Endothelial cell of umbilical vein (primary cell): ENCODE results near the gene GOLGA6B. TPM values are rescaled to one million over a fixed set of nuclear protein-coding genes. Genes with fewer than 3 reads are reported as not detected.

Experiments
- BruUV-seq: library from RNA; stranded (reverse); fragments of 400-500 nt; replicated peaks from 2 replicates; lab custom pipeline; 2021; lab: Mats Ljungman, UMichigan
- CTCF ChIA-PET: fragments of 300-600, 350-600 bp; sonication (Branson Sonifier 250); formaldehyde crosslinking; loops from one replicate; lab custom pipeline; 2021; ENCODE audit warnings: antibody characterized with exemption, inconsistent platforms; lab: Charles Lee
- POLR2A ChIA-PET: fragments of 300-600, 350-600 bp; sonication (Branson Sonifier 250); formaldehyde crosslinking; loops from one replicate; lab custom pipeline; 2021; ENCODE audit warnings: antibody characterized with exemption, inconsistent platforms; lab: Charles Lee
- DNase-seq: peaks from one replicate; pipeline ENCODE4 v3.0.0-alpha.2; 2011; ENCODE audit warnings: low read depth, low spot score
- FAIRE-seq: peaks from 2 replicates; lab custom pipeline; 2011; peaks lifted over from hg19 to GRCh38; lab: Jason Lieb, UNC
- H2AFZ ChIP-seq: 2 replicates; pipeline ENCODE4 v1.6.0; 2012; ENCODE audit warnings: low read depth, low read length, control low read depth, inconsistent platforms
- H3K27ac ChIP-seq: 2 replicates; pipeline ENCODE4 v1.5.1; 2011; ENCODE audit warnings: low read depth, mild to moderate bottlenecking, control low read depth, low read length, moderate library complexity; ENCODE audit not compliant: insufficient read depth
- H3K27me3 ChIP-seq, 2 experiments: 2 replicates each; pipeline versions ENCODE4 v1.6.0 to v1.6.1; 2011; ENCODE audit warnings: low read length in 2 of 2, mixed read lengths in 1 of 2; ENCODE audit not compliant: control insufficient read depth in 2 of 2, insufficient read depth in 2 of 2
- H3K36me3 ChIP-seq, 2 experiments: 2 replicates in 1 of 2; 3 replicates in 1 of 2; pipeline ENCODE4 v1.5.1; 2011; ENCODE audit warnings: low read length in 2 of 2, mild to moderate bottlenecking in 1 of 2, moderate library complexity in 1 of 2; ENCODE audit not compliant: control insufficient read depth in 2 of 2, insufficient read depth in 2 of 2; ENCODE audit errors: extremely low read depth in 1 of 2
- H3K4me1 ChIP-seq: 3 replicates; pipeline ENCODE4 v1.5.1; 2011; ENCODE audit warnings: mild to moderate bottlenecking, low read length; ENCODE audit not compliant: control insufficient read depth, insufficient read depth; ENCODE audit errors: extremely low read depth
- H3K4me2 ChIP-seq: 2 replicates; pipeline ENCODE4 v1.6.1; 2011; ENCODE audit warnings: low read length, control low read depth, mixed read lengths; ENCODE audit not compliant: insufficient read depth
- H3K4me3 ChIP-seq, 3 experiments: fragments of 200-600 bp in 1 of 3; sonication (generic), shearing (Covaris generic) in 1 of 3; replicated peaks in 1 of 3; 2 replicates each; pipeline ENCODE4 v1.5.1; 2011 to 2016; ENCODE audit warnings: control low read depth in 3 of 3, low read length in 3 of 3, mild to moderate bottlenecking in 2 of 3, inconsistent platforms in 1 of 3, low read depth in 1 of 3, moderate library complexity in 1 of 3; ENCODE audit not compliant: insufficient read depth in 1 of 3
- H3K79me2 ChIP-seq: 2 replicates; pipeline ENCODE4 v1.6.0; 2012; ENCODE audit warnings: low read length, inconsistent platforms; ENCODE audit not compliant: control insufficient read depth, insufficient read depth
- H3K9ac ChIP-seq: replicated peaks from 2 replicates; pipeline ENCODE3; 2011; ENCODE audit warnings: low read length, control low read depth; ENCODE audit not compliant: insufficient read depth; ENCODE audit errors: extremely low read depth
- H3K9me1 ChIP-seq: replicated peaks from 3 replicates; pipeline ENCODE4 v1.6.0; 2011; ENCODE audit warnings: mild to moderate bottlenecking, low read length; ENCODE audit not compliant: control insufficient read depth, insufficient read depth; ENCODE audit errors: extremely low read depth
- H3K9me3 ChIP-seq: replicated peaks from 2 replicates; pipeline ENCODE4 v1.5.1; 2012; ENCODE audit warnings: low read length, inconsistent platforms; ENCODE audit not compliant: control insufficient read depth, insufficient read depth
- H4K20me1 ChIP-seq: replicated peaks from 2 replicates; pipeline ENCODE3; 2011; ENCODE audit warnings: mild to moderate bottlenecking, low read length; ENCODE audit not compliant: control insufficient read depth, insufficient read depth; ENCODE audit errors: extremely low read depth
- EZH2 ChIP-seq: IDR thresholded peaks from 2 replicates; pipeline ENCODE4 v1.6.1; 2012; ENCODE audit warnings: borderline replicate concordance, low read depth, mild to moderate bottlenecking, moderate library complexity, low read length, inconsistent platforms; ENCODE audit not compliant: severe bottlenecking
- FOS ChIP-seq: IDR thresholded peaks from 2 replicates; pipeline ENCODE4 v1.6.1; 2011; ENCODE audit warnings: mild to moderate bottlenecking, low read length, moderate library complexity, borderline replicate concordance; ENCODE audit not compliant: insufficient read depth
- GATA2 ChIP-seq: IDR thresholded peaks from 2 replicates; pipeline ENCODE4 v1.7.0; 2011; ENCODE audit warnings: low read depth, mild to moderate bottlenecking, moderate library complexity, mixed read lengths, low read length; ENCODE audit not compliant: insufficient read length, insufficient read depth
- JUN ChIP-seq: IDR thresholded peaks from 2 replicates; pipeline ENCODE4 v1.6.1; 2011; ENCODE audit warnings: borderline replicate concordance, low read depth; ENCODE audit not compliant: insufficient read length, insufficient read depth
- MYC ChIP-seq: IDR thresholded peaks from one replicate; pipeline ENCODE4 v1.6.1; 2011; ENCODE audit warnings: mild to moderate bottlenecking, low read depth, low read length
- POLR2A ChIP-seq: IDR thresholded peaks from 2 replicates; pipeline ENCODE4 v1.6.1; 2012; ENCODE audit warnings: low read depth, mild to moderate bottlenecking, control low read depth, low read length
- POLR2AphosphoS5 ChIP-seq: IDR thresholded peaks from 2 replicates; pipeline ENCODE4 v1.6.1; 2012; ENCODE audit warnings: low read depth, mild to moderate bottlenecking, control low read depth, low read length, moderate library complexity; ENCODE audit not compliant: insufficient read depth
- dilution Hi-C: fragments of 300-500 bp; cut with MboI; formaldehyde crosslinking; loops from one replicate; pipeline ENCODE4 v1.15.0; 2019; ENCODE audit warnings: low sequenced_read_pairs; ENCODE audit not compliant: extremely low pct_ligation_motif_present
- intact Hi-C: fragments of 100-400 bp; cut with micrococcal nuclease; formaldehyde crosslinking; loops from one replicate; pipeline ENCODE4 v1.10.0; 2022
- polyA plus RNA-seq, 4 experiments: library from polyadenylated mRNA; depleted of rRNA in 3 of 4; stranded (reverse) in 3 of 4; unstranded in 1 of 4; fragments of >200 nt; gene quantifications; 2 replicates each; pipeline versions ENCODE4 v1.2.1 to v1.2.3, GENCODE V29; 2011 to 2012; ENCODE audit warnings: missing spikeins in 1 of 4
- total RNA-seq: library from RNA; stranded (reverse); gene quantifications from 2 replicates; pipeline ENCODE4 v1.2.3, GENCODE V29; 2021
- TF ChIP-seq, protein P1 (sequence below): IDR thresholded peaks from 2 replicates; pipeline ENCODE4 v1.6.1; 2011; ENCODE audit not compliant: insufficient read depth, insufficient read length
- TF ChIP-seq, protein P2 (sequence below), 2 donors: IDR thresholded peaks; 1 replicate in 1 of 2; 2 replicates in 1 of 2; pipeline ENCODE4 v1.5.1; 2011; ENCODE audit warnings: low read length in 2 of 2, mild to moderate bottlenecking in 2 of 2, moderate library complexity in 2 of 2, control low read depth in 1 of 2, inconsistent platforms in 1 of 2, low read depth in 1 of 2; ENCODE audit not compliant: insufficient read depth in 1 of 2; ENCODE audit errors: extremely low read depth in 1 of 2

The GOLGA6B gene
- total and polyA plus RNA-seq, 2 donors (not counting 3 experiments of a cell fraction or from before 2014, with no cell fraction given), result not detected

DNA sequence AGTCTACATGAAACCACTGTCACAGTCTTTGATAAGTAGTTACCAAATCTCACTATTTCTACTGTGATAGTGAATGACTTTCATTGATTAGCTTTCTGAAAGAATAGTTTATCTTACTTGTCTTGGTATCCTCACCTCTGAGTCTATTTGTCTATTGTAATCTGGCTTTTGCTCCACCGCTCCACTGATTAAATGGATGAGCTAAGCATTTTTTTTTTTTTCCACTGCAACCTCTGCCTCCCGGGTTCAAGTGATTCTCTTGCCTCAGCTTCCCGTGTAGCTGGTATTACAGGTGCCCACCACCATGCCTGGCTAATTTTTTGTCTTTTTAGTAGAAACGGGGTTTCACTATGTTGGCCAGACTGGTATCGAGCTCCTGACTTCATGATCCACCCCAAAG lies 44.4 kb downstream of the GOLGA6B start:
- Histone ChIP-seq H3K79me2 (no peaks in the 10 kb centered on the region), H2AFZ (no peak overlapping the region), H3K4me1 (no peaks in the 10 kb centered on the region), H3K36me3 (no peaks in the 10 kb centered on the region), H3K27ac (no peak overlapping the region), H3K4me2 (no peak overlapping the region), H3K9ac (no peak overlapping the region), H3K27me3 (no peaks in the 10 kb centered on the region), H3K4me3 (no peak overlapping the region), H3K9me1 (no peaks in the 10 kb centered on the region), H3K9me3 (no peaks in the 10 kb centered on the region), H4K20me1 (no peaks in the 10 kb centered on the region)
- dilution Hi-C loops (no loop called here), intact Hi-C loops (no loop called here)
- DNase-seq (no peak), FAIRE-seq (no peak)
- TF ChIP-seq, protein P1, sequence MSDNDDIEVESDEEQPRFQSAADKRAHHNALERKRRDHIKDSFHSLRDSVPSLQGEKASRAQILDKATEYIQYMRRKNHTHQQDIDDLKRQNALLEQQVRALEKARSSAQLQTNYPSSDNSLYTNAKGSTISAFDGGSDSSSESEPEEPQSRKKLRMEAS, result no peak
- TF ChIP-seq POLR2AphosphoS5, result no peak
- TF ChIP-seq JUN, result no peak
- no peak for TF ChIP-seq POLR2A
- TF ChIP-seq GATA2, result no peak
- TF ChIP-seq, protein P2, sequence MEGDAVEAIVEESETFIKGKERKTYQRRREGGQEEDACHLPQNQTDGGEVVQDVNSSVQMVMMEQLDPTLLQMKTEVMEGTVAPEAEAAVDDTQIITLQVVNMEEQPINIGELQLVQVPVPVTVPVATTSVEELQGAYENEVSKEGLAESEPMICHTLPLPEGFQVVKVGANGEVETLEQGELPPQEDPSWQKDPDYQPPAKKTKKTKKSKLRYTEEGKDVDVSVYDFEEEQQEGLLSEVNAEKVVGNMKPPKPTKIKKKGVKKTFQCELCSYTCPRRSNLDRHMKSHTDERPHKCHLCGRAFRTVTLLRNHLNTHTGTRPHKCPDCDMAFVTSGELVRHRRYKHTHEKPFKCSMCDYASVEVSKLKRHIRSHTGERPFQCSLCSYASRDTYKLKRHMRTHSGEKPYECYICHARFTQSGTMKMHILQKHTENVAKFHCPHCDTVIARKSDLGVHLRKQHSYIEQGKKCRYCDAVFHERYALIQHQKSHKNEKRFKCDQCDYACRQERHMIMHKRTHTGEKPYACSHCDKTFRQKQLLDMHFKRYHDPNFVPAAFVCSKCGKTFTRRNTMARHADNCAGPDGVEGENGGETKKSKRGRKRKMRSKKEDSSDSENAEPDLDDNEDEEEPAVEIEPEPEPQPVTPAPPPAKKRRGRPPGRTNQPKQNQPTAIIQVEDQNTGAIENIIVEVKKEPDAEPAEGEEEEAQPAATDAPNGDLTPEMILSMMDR (IDR thresholded peaks at IDR 0.05; ENCODE audit: extremely low read depth in 1 of 2, insufficient read depth in 1 of 2, low read depth in 1 of 2, low read length in 2 of 2), result no peak
- no peak for TF ChIP-seq EZH2
- TF ChIP-seq FOS, result no peak
- no peak for TF ChIP-seq MYC
- no TSS peak for BruUV-seq
- POLR2A ChIA-PET, result no interaction called here
- CTCF ChIA-PET, result interaction anchor here (0.8 to 1.1 kb wide), 2 partner anchors 23 to 99 kb away, joined by 3 to 7 read pairs; no protein-coding TSS in a partner anchor
